Activated T-cell treated with anti-CD3 and anti-CD28 coated beads for 24 hours (primary cell): ENCODE data around the gene SUMO4.

Experiments
- DNase-seq: peaks from one replicate; pipeline ENCODE4 v3.0.0-alpha.2; 2020; ENCODE audit warnings: low read depth

The SUMO4 gene

GRCh38 chr6:149389509-149390297 lies 10.4 kb upstream of the SUMO4 start:
- no peak for DNase-seq

GRCh38 chr6:149392093-149392492 lies 8.0 kb upstream of the SUMO4 start:
- DNase-seq = no peak

GRCh38 chr6:149392535-149392934 lies 7.5 kb upstream of the SUMO4 start:
- no peak for DNase-seq

GRCh38 chr6:149393002-149393679 lies 6.9 kb upstream of the SUMO4 start:
- no peak for DNase-seq

GRCh38 chr6:149395185-149395584 lies 4.9 kb upstream of the SUMO4 start:
- no peak for DNase-seq

GRCh38 chr6:149397384-149397783 lies 2.7 kb upstream of the SUMO4 start:
- no peak for DNase-seq

GRCh38 chr6:149403534-149403933 lies 3.5 kb downstream of the SUMO4 start:
- DNase-seq = no peak

GRCh38 chr6:149405823-149406765 lies 6.0 kb downstream of the SUMO4 start:
- DNase-seq = no peak

GRCh38 chr6:149409617-149410016 lies 9.6 kb downstream of the SUMO4 start:
- no peak for DNase-seq

- no peak for DNase-seq
Measured at GRCh38 chr6:149410557-149410956, 10.5 kb downstream of the SUMO4 start.

GRCh38 chr6:149414009-149414408 lies 13.9 kb downstream of the SUMO4 start:
- DNase-seq = no peak

- no peak for DNase-seq
Measured at GRCh38 chr6:149414821-149415220, 14.8 kb downstream of the SUMO4 start.

GRCh38 chr6:149419696-149420404 lies 19.8 kb downstream of the SUMO4 start:
- no peak for DNase-seq

GRCh38 chr6:149421132-149421531 lies 21.1 kb downstream of the SUMO4 start:
- DNase-seq = no peak

- DNase-seq = no peak
Measured at GRCh38 chr6:149422581-149422980, 22.5 kb downstream of the SUMO4 start.

GRCh38 chr6:149423964-149424440 lies 23.9 kb downstream of the SUMO4 start:
- no peak for DNase-seq

GRCh38 chr6:149425224-149425623 lies 25.2 kb downstream of the SUMO4 start:
- no peak for DNase-seq

- DNase-seq = no peak
Measured at GRCh38 chr6:149425754-149426153, 25.7 kb downstream of the SUMO4 start.

GRCh38 chr6:149428606-149429005 lies 28.5 kb downstream of the SUMO4 start:
- no peak for DNase-seq

- DNase-seq = no peak
Measured at GRCh38 chr6:149429427-149430360, 29.6 kb downstream of the SUMO4 start.
